Endothelial cell of hepatic sinusoid (primary cell): ENCODE results near the gene CIB4.

Experiments used
- in situ Hi-C: cut with HindIII; loops from 2 replicates; pipeline ENCODE4 v1.10.0; 2017; ENCODE audit warnings: low sequenced_read_pairs

The CIB4 gene

DNA sequence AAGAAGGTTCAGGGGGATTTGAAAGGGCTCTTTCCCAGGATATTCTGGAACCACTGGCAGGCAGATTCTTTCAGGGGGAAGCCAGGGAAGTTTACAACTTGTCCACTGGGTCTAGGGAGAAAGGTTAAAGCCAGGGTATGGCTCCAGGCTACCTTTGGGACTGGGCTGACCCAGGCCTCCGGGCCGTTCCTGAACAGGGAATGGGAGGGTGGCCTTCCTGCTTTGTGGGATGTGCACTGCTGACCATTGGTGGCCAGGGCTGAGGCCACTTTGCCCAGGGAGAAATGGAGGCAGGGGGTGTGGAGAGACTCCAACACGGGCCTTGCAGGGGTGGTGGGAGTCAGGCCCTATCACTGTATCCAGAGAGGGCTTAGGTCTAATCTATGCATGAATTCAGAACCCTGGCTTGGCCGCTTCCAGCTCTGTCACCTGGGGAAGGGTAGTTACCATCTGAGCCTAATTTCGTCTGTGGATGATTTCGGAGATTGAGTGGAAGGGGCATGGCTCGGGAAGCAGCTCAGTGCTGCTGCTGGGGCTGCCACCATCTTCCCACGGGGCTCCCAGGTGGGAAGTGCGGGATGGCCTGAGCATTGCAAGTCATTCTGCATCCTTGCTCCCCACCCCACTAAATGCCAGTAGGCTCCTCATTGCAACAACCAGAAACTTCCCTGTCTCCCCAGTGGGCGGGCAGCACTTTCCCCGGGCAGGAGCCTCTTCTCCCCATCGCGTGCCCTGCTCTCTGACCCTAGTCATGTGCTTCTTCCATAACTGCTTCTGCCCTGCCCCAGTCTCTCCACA lies 106.1 kb downstream of the CIB4 start:
- in situ Hi-C loops = loop anchor here (5.0 kb wide), 2 partner anchors 38 to 57 kb away; no protein-coding TSS in a partner anchor

DNA sequence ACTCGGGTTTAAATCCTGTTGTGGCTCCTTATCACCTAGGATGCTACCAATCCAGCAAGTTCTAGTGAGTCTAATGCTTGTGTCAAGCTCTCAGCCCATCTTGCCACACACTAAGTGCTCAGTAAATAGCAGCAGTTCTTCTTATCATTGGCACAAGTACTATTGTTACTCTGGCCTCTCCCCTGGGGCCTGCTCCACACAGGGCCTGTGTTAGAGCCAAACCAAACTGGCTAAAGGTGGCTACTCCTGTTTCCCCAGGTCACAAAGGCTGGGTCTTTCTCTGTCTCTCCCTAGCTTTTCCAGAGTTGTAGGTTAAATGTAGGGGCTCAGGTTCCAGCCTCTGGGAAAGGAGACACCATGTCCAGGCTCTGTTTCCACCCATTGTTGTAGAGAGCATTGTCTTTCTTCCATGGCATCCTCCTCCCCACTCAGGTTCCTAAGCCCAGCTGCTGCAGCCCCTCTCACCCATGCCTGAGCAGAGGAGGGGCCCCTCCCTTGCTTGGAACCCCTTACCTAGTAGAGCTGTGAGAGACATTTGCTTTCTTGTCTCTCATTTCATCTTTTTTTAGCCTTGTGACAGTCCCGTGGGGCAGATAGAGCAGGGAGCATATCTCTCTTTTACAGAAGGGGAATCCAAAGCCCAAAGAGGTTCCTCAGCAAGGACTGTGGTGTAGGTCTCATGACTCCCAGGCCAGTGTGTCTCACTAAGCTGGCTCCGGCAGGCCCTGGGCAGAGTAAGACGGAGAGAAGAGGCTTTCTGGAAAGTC lies 106.9 kb downstream of the CIB4 start:
- in situ Hi-C loops = loop anchor here (5.0 kb wide), 2 partner anchors 37 to 58 kb away; no protein-coding TSS in a partner anchor

DNA sequence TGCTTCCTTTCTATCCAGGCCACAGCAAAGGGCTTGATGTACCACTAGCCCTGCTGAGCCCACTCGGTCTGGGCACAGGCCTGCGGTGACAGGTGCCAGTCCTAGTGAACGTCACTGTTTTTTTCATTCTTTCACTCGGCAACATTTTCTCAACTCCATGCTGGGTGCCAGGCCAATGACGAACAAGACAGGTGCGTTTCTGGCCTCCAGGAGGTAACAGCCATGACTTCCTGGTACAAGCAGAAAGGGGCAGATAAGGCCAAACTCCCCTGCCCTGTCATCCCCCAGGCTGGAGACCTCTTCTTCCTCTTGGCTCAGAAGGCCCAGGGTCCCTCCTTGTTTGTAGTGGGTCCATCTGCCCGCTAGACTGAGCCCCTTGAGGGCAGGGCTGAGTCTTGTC lies 107.5 kb downstream of the CIB4 start:
- in situ Hi-C loops = loop anchor here (5.0 kb wide), 2 partner anchors 36 to 59 kb away; no protein-coding TSS in a partner anchor

DNA sequence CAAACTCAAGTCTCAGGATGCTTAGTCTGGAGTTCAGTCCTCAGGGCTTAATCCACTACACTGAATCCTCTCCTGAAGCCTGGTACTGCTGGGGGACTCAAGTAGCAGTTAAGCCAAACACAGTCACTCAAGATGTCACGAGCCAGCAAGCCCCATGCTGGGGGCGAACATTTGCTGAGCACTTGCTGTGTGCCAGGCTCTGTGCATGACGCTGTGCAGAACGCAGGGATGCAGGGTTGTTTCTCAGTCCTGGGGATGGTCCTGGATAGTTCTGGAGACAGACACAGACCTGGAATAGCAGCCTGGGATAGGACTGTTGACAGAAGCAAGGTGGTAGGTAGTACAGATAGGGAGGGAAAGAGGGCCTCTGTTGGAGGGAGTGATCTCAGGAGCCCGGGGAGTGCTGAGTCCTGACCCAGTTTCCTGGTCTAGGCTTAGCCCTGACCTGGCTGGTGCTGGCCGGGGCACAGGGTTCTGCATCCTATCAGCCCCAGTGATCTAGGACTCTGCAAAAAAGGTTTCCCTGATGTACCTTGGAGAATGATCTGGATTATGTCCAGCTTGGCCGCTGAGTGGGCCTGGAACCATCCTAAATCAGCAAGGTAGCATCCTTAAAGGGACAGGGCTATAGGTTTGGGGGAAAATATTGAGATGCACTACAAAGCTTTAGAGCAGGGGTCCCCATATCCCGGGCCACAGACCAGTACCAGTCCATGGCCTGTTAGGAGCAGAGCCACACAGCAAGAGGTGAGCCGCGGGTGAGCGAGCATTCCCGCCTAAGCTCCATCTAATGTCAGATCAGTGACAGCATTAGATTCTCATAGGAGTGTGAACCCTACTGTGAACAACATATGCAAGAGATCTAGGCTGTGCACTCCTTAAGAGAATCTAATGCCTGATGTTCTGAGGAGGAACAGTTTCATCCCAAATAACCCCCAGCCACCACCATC lies 108.6 kb downstream of the CIB4 start:
- in situ Hi-C loops = loop anchor here (5.0 kb wide), 2 partner anchors 35 to 60 kb away; no protein-coding TSS in a partner anchor
